Stimulated activated CD8-positive, alpha-beta memory T cell treated with anti-CD3 and anti-CD28 coated beads, Interleukin-7, amount 100 ng/mL, for 4 hours (primary cell): ENCODE data around the gene TCP11.

Experiments used
- DNase-seq, 2 donors: peaks; one replicate each; pipeline ENCODE4 v3.0.0-alpha.2; 2020; ENCODE audit warnings: low read depth in 2 of 2

The TCP11 gene

DNA sequence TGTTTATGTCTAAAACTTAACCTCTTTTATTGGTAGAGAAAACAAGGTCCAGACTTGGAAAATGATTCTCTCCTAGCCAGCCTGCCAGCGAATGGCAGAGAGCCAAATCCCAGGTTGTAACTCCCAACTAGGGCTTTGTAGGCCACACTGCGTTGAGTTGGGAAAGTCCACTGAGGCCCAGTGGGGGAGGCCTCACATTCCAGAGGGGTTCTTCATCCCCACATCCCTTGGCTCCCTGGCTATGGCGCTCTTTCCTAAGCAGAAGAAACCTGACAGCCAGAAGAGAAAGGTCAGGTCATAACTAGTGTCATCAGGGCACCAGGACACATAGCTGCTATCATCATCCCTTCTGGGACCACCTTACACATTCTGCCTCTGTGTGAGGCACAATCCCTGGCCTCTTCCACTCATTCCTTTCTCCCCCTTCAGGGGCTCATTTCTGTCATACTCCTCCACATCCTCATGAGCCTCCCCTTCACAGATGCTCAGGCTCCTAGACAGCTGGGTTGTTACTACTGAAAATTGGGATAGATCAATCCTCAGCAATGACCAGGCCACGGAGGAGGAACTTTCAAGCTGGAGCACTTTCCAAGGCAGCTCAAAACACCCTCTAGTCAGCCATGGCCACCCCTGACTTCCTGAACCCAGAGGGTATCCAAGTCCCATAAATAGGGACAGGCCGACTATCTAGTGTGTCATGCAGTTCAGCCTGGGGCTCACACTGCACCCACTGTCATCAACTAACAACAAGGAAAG, 48.6 kb downstream of the TCP11 start:
- no peak for DNase-seq

GRCh38 chr6:35091346-35092083, 49.6 kb downstream of the TCP11 start:
- no peak for DNase-seq

GRCh38 chr6:35090734-35091133, 50.4 kb downstream of the TCP11 start:
- no peak for DNase-seq

DNA sequence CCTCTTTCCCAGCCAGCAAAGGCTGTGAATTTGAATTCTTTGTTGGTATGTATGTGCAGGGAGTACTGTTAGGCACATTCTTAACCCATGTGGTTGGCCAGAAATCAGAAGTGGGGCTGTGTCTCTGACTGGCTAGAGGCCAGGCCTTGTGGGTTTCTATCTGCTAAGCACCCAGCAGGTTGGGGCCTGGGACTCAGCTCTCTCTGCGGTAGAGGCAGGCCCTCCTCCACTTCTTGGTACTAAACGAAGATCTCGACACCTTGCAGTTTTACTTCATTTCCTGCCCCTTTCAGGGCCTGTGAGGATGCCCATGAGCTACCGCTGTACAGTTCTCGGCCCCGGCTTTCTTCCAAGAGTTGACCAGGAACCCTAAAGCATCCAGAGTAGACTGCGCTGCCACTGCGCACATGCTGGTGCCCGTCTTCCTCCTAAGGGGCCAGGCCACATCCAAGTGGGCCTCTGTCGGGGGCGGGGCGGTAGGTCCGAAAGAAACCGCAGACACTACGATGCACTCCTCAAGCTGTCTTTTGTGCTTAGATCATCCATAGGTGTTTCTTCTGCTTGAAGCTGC, 51.1 kb downstream of the TCP11 start:
- DNase-seq = no peak

DNA sequence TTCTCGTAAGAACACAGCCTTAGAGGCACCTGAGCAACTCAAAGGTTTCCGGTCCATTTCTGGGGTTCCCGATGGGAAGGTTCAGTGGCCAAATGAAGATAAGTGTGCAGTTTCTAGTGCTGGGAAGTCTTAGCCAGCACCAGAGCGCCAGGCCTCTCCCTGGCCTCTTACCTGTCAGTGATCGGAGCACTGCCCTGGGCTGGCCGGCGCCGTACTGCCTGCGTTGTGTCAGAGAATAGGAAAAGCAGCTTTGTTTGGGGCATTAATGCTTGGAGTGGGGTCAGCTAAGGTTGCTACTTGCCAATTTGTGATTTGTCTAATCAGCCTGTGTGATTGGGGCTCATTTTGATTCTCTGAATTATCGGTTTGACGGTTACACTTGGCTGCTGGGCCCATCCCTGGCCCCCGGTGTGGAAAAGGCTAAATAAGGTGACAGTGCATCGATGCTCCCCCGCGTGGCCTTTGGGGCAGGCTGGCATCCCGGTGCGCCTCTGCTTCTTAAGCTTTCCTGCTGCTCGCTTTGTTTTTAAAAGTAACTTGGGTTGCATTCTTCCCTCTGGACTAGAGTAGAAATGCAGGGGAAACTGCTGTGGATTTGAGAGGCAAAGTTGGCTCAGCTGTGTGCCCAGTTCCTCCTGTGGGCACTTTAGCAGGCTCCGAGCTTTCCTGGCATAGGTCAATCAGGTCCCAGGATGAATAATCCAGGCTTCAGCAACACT, 51.8 kb downstream of the TCP11 start:
- DNase-seq = no peak

DNA sequence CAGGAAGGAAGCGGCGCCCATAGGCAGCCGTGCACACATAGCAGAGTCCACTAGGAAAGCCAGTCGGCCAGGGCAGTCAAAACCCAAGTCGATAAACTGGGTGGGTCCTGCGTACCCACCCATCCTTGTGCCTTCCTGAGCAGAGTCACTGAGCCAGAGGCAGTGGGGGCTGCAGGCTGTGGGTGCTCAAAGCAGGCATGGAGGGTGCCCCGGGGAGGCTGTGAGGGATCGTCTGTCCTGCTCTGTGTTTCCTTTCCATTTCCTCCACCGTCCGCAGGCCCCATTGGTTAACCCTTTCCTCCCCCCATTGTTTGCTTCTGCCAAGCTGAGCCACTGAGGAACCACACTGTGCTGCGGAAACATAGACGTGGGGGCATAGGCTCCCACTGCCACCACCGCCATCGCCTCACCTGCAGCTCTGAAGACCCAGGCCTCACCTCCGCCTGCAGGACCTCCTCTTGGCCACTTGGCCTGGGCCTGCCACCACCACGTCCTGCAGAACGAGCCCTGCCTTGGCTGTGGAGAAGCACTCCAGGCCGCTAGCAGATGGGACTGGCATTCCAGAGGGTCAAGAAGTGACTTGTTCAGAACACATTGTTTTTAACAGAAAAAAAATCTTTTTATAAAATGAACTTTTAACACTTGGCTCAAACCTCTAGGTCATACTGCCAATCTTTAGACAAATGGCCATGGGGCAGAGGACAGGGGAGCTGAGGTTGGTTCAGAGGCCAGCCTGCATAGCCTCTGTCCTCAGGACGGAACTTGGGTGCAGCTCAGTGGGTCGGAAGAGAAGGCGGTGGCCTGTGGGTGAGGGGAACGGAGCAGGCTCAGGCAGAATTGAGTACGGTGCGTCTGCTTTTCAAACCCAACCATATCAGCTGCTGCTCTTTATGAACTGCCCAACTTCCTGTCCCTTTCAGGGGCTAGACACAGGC, 52.6 kb downstream of the TCP11 start:
- no peak for DNase-seq

DNA sequence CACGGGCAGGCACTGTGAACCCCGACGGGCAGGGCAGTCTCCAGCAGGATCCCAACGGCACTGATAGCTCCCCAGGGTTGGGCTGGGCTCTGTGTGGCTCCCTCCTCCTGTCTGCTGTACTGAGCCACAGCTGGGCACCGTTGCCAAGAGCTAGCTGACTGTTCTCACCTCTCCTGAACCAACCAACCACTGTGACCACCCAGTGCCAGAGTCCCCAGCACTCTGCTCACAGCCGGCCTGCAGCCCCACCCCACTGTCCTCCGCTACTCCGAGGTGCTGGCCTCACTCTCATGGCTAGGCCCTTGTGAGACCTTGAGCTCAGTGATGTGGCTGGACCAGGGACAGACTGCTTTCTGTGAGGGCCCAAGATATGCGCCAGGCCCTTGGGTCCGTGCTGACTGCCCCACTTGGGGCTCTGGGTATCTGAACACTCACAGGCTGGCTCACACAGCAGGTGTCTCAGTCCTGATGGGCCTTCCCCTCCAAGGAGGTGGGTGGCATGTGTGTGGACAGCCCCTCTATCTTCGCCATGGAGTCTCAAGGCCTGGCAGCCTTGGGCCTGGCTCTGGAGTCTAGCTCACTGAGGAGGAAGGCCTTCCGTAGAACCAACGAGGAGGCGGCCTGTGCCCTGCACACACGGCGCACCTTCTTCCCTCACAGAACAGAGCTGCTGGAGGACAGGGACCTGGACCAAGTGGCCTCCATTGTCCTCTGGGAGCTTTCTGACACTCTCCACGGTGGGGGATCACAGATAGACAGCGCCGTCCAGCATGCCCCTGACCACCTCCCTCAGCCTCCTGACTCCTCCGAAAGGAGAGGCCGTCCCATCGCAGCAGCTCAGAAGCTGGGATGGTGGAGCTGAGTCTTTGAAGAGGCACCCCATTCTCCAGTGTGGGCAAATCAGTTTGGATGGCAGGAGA, 53.5 kb downstream of the TCP11 start:
- DNase-seq = no peak

GRCh38 chr6:35086636-35087360, 54.3 kb downstream of the TCP11 start:
- DNase-seq = no peak

GRCh38 chr6:35086282-35086632, 54.9 kb downstream of the TCP11 start:
- DNase-seq = no peak

- no peak for DNase-seq
Measured at GRCh38 chr6:35085359-35086281, 55.5 kb downstream of the TCP11 start.

DNA sequence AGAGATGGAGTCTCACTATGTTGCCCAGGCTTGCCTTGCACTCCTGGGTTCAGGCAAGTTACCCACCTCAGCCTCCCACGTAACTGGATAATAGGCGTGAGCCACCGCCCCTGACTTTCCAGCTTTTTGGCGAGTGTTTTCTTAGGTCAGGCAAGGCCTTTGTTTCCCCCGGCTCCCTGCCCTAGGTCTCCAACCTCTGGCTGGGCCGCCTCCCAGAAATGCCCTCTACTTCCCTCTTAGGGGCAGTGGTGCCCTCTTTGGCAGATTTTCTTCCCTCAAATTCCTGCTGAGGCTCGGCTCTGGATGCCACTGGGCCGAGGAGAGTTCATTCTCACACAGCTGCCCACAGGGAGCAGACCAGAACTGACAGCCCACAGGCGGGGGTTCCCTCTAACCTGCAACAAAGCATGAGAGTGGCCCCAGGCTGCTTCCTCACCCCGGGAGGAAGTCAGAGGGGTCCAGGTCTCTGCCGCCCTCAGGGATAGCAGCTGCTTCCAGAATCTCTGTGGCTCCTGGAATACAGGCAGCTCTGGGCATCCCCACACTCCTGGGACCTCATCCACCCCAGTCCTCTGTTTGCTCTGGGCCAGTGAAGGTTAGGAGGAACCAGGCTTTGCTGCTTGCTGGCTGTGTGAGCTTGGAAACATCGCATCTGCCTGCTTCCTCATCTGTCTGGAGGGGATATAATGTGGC, 56.5 kb downstream of the TCP11 start:
- no peak for DNase-seq

DNA sequence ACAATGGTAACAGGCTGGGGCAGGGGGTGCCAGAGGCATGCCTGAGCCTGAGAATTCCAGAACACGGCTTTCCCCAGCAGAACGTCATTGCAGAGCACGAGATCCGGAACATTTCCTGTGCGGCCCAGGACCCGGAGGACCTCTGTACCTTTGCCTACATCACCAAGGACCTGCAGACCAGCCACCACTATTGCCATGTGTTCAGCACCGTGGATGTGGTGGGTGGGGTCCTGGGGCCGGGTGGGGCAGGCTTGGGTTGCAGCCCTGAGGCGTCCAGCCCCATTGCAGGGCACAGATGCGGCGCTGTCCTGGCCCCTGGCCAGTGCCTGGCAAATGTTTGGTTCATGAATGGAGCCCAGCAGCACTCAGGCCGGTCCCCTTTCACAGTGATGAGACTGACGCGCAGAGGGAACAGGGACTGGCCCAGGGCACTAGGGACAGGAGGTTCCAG, 57.1 kb downstream of the TCP11 start:
- DNase-seq = no peak

DNA sequence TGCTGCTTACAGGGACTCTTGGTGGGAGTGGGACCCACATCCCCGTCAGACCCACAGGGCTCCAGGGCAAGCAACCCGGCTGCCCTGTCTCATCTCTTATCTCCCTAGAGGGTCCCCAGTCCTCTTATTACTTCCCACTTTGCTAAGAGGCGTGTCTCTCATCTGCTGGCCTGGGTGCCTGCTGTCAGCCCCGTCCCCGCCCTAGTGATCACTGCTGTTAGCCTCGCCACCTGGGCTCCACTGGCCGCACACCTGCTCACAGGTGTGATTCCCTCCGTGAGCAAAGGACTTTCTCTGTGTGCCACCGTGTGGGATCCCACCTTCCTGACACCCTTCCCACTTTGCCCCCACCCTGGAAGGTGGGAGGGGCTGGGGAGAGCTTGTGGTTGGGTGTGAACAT, 57.6 kb downstream of the TCP11 start:
- no peak for DNase-seq

DNA sequence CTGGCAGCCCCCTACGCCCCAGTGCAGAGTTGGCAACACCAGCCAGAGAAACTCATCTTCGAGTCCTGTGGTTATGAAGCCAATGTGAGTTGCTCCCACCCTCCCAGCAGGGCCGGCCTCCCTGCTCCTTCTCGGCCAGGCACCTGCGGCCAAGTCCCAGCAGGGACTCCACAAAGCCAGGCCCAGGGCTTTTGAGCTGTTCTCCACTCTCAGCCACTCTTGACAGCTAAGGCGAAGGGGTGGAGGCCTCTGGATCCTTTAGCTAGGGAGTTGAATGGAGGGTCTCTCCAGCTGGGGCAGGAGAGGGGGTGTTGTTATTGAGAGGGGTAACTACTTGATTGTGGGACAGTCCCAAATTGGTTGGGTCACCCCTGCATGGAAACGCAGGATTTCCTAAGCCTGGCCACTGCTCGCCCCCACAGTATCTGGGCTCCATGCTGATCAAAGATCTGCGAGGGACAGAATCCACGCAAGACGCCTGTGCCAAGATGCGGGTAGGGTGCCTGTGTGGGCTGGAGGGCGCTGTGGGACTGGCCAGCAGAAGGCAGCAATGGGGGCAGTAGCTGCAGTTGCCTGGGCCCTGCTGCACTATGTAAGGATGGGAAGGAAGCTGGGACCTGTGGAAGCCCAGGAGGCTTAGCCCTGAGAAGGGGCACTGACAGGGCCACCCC, 58.3 kb downstream of the TCP11 start:
- DNase-seq = no peak

- no peak for DNase-seq
Measured at GRCh38 chr6:35082046-35082732, 59.0 kb downstream of the TCP11 start.

DNA sequence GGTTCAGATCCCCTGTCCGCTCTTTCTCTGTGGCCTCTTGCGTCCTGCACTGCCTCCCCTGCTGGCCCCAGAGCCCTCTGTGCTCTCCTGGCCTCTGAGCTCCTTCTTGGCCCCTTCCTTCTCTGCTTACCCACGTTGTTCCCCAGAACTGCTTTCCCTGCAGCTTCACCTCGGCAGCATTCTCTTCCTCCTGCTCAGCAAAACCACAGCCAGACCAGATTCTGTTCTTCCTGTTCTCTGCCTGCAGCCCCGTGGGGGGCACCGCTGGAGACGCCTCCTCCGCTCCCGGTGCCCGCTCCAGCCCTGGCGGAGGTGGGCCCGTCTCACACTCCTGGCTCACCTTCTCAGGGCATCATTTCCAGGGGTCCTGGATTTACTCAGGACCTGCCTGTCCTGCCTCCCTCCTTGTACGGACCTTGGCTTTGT, 59.7 kb downstream of the TCP11 start:
- DNase-seq = no peak
